GM19351 (cell line): ENCODE measurements around the gene KLHL10.
"Not testable (repeated sequence)": the region's sequence is repeated elsewhere in the genome, so short reads cannot be mapped to it uniquely, and the experiment has no call there.

Experiments used
- ATAC-seq: cut with Tn5 transposase; IDR thresholded peaks from one replicate; pipeline ENCODE4 v1.9.1; 2021; ENCODE audit warnings: mild to moderate bottlenecking, moderate library complexity; ENCODE audit not compliant: unreplicated experiment

The KLHL10 gene

GRCh38 chr17:41849251-41849990, 11.8 kb downstream of the KLHL10 start:
- ATAC-seq, result no peak

- not testable (repeated sequence) for ATAC-seq
Observed at GRCh38 chr17:41851382-41851781, 13.8 kb downstream of the KLHL10 start.

DNA sequence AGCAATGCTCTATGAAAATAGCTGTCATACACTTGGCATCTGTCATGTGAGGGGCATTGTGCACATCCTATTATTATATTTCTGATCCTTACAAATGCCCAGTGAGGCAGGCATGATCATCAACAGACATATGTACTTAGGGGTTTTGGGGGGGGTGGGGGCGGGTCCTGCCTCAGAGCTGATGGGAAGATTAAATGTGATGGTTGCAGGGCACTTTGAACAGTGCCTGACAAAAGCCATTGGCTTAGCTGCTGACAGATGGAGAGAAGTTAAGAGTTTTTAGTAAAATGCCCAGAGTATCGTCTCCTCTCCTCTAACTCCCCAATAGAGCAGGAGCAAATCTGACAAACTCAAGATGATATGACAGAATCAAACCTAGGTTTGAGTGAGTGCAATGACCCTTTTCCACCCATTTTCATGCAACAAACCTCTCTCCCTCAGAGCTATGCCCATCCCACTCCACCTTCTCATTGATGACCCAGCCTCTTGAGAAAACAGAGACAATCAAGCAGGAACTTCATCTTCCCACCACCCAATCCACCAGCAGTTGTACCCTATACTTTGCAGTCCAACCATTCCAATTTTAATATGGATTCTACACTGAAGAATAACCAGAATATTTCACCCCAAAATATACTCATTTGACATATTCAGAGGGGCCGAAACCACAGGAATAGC, 22.8 kb downstream of the KLHL10 start:
- no peak for ATAC-seq

DNA sequence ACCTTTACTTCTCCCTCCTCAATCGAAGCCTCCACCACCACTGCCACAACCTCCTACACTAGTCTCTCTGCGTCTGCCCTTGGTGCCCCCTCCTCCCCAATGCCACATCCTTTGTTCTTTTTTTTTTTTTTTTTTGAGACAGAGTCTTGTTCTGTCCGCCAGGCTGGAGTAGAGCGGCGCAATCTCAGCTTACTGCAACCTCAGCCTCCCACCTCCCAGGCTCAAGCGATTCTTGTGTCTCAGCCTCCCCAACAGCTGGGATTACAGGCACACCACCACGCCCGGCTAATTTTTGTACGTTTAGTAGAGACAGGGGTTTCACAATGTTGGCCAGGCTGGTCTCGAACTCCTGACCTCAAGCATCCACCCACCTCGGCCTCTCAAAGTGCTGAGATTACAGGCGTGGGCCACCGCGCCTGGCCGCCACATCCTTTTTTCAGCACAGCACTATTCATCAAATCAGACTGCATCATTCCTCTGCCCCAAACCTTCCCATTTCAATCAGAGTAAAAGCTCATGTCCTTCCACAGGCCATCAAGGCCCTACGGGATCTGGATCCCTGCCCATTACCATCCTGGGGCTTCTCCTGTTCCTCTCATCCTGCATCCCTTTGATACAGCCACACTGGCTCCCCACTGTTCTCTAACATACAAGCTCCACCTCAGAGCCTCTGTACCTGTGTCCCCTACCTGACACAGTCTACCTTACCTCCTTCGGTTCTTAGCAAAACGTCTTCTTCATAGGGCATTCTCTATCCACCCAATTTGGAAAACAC, 25.6 kb downstream of the KLHL10 start:
- no peak for ATAC-seq

DNA sequence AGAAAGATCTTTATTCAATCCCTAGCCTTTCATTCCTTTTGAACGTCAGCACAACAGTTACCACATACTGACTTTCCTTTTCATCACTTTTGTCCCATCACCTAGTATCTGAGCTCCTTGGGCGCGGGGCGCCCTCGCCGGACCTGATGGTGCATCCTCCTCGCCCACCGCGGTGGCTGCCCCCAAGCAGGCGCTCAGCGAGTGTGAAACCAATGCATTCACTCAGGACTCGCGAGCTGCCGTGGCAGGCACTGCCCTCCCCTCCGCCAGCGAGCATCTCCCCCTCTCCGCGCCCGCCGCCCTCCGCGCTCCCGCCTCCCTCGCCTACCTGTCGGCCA, 26.8 kb downstream of the KLHL10 start:
- ATAC-seq, result no peak

DNA sequence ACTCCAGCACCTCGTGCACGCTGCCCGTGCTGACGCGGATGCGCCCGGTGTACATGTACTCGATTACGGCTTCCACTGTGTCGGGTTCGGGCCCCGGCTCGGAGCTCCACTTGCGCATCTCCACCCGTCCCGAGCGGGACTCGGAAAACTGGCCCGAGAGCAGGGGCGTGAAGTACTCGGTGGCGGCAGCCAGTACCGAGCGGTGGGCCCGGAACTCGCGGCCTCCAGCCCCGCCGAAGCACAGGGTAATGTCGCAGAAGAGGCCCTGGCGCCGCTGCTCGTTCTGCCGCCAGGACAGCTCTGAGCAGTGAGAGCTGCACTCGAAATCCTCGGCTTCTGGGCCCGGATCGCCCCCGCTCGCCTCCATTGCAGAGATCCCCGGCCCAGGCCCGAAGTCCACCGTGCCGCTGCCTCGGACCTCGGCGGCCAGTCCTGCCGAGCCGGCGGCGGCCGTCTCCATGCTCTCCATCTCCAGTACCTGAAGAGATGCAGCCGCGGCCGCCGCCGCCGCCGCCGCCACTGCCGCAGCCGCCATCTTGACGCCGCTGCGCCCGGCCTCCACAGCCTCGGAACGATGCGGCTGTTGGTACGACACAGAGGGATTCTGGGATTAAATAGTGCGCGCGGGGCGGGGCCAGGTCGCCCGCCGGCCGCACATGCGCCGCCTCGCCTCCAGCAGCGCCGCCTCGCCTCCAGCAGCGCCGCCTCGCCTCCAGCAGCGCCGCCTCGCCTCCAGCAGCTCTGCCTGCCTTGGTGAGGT, 27.4 kb downstream of the KLHL10 start, which contains the start of gene KLHL11:
TSS of gene KLHL11 (minus strand) at position 588 of the 760 bp plus-strand sequence. CDS start at position 535, 53 bp downstream.
- ATAC-seq, result peak; percentile 84

GRCh38 chr17:41865596-41865893, 27.9 kb downstream of the KLHL10 start:
- ATAC-seq, result no peak

DNA sequence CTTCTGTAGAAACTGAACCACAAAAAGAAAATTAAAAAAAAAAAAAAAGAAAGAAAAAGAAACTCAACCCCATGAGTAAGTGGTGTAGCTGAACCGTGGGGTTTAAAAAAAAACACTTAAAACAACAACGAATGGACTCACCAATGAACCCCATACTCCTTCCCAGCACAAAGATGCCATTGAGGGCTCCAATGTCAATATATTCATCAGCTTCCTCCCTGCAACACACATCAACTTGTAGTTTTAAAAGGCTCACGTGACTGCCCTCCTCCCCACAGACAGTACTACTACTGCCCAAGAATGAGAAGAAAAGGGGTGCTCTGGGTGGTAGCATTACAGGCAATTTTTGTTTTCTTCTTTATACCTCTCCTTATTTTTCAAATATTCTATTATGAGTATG, 30.9 kb downstream of the KLHL10 start:
- no peak for ATAC-seq

DNA sequence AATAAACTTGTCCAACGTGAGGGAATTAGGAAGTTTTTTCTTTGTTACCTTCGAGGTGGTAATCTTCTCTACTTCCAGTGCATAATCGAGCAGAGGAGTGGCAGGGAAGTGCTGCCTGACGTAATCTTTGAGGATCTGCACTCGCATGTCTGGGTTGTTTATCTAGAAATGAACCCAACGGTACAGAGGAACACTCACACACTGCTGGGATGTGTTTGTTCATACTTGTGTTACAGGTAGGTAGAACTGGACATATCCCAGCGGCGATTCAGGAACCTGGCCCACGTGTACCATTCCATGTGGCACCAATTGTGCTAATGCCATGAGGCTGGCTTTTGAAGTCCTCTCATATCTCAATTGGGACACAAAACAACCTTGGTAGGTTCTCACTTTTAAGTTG, 31.8 kb downstream of the KLHL10 start:
- no peak for ATAC-seq

DNA sequence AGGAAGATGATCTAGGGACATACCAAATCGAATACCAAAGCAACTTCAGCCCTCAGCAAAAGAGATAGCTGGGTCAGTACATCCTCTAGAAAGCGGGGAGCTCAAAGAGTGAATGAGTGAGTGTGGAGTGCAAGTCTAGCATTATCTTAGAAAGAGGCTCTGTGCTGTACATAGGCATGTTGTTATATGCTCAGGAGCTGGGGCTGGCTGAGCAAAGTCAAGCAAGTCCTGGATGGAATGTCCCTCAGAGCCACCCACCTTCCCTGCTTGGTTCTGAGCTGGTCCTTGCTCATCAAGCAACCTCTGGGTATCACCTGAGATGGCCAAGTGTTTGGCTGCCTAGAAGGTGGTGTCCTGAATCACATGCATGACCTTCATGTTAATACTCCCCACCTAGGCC, 32.5 kb downstream of the KLHL10 start:
- ATAC-seq, result no peak

- ATAC-seq, result no peak
Observed at GRCh38 chr17:41870627-41871026, 33.0 kb downstream of the KLHL10 start.

- ATAC-seq, result no peak
Observed at GRCh38 chr17:41871789-41872188, 34.2 kb downstream of the KLHL10 start.

- ATAC-seq, result no peak
Observed at GRCh38 chr17:41873559-41874292, 36.1 kb downstream of the KLHL10 start.

- not testable (repeated sequence) for ATAC-seq
Observed at GRCh38 chr17:41874293-41874670, 36.7 kb downstream of the KLHL10 start.

DNA sequence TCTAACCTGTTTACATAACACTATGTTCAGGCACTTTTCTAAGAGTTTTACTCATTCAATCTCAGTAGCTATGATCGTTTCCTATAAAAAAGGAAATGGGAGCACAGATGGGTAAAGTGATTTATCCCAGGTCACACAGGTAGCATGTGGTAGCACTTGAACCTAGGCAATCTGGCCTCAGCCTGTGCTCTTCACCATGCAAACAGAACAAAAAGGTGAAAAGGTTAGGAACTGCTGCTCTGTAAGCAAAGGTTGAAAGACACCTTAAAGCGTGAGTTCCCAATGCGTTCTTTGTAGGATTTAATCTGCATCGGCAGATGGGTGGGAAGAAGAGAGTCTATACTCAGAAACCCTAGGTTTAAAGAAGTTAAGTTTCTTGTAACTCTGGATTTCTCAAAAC, 42.5 kb downstream of the KLHL10 start:
- no peak for ATAC-seq

DNA sequence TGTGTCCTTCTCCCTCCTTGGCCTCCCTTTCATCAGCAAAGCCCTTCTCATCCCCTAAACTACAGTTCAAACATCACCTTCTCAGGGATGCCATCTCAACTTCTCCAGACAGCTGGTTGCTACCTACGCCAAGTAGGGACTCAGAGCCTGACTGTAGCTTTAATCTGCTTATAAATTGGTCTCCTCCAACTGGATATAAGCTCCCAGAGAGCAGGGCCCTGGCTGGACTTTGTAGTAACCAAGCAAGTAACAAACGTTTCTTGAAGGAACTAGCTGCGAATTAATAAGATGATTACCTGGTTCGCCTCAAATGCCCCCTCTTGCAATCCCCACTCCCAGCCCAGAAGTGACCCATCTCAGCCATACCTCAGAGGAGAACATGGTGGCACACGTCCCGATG, 45.1 kb downstream of the KLHL10 start:
- no peak for ATAC-seq

GRCh38 chr17:41885733-41886132, 48.1 kb downstream of the KLHL10 start:
- no peak for ATAC-seq

GRCh38 chr17:41888332-41888965, 50.8 kb downstream of the KLHL10 start:
- ATAC-seq, result no peak

DNA sequence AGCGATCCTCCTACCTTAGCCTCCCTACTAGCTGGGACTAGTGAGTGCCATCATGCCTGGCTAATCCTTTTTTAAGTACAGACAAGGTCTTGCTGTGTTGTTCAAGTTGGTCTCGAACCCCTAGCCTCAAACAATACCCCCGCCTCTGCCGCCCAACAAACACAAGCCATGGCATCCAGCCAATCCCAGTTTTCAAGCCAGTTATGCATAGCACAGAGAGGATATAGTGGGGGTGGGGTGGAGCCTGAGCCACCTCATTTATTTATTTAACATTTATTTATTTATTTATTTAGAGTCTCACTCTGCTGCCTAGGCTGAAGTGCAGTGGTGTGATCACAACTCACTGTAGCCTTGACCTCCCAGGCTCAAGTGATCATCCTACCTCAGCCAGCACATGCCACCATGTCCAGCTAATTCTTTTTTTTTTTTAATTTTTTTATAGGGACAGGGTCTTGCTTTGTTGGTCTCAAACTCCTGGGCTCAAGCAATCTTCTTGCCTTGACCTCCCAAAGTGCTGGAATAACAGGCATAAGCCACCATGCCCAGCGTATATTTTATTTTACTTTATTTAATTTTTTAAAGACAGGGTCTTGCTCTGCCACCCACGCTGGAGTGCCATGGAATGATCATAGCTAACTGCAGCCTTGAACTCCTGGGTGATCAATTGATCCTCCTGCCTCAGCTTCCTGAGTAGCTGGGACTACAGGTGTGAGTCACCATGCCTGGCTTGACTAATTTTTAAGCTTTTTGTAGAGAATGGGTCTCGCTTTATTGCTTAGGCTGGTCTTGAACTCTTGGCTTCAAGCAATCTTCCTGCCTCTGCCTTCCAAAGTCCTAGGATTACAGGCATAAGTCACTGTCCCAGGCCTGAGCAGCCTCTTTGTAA, 53.8 kb downstream of the KLHL10 start:
- ATAC-seq, result no peak
